WTC11 (cell line): ENCODE data around the gene ZNF680.

Experiments
- ATF3 ChIP-seq: sonication (generic); formaldehyde crosslinking; conservative IDR thresholded peaks from 2 replicates; pipeline ENCODE4 v1.8.1; 2022; ENCODE audit warnings: mild to moderate bottlenecking, missing genetic modification reagents
- CREB1 ChIP-seq: sonication (generic); formaldehyde crosslinking; IDR thresholded peaks from 2 replicates; pipeline ENCODE4 v1.8.0; 2023; ENCODE audit warnings: mild to moderate bottlenecking, missing genetic modification reagents
- CTCF ChIP-seq: fragments of 200-600 bp; IDR thresholded peaks from 2 replicates; pipeline ENCODE4 v1.8.0; 2022; ENCODE audit warnings: antibody characterized with exemption
- MAX ChIP-seq: sonication (generic); formaldehyde crosslinking; IDR thresholded peaks from 2 replicates; pipeline ENCODE4 v1.8.0; 2022; ENCODE audit warnings: mild to moderate bottlenecking, missing genetic modification reagents
- PRRX2 ChIP-seq: fragments of 250-450 bp; sonication (Bioruptor Pico); IDR thresholded peaks from 2 replicates; pipeline ENCODE4 v1.8.0; 2021; ENCODE audit warnings: mild to moderate bottlenecking
- TP53 ChIP-seq: sonication (generic); formaldehyde crosslinking; IDR thresholded peaks from 2 replicates; pipeline ENCODE4 v1.8.1; 2023; ENCODE audit warnings: mild to moderate bottlenecking, missing genetic modification reagents

GRCh38 chr7:64504581-64505120 is 58.2 kb downstream of the ZNF680 start:
- TF ChIP-seq CTCF, result no peak
- TF ChIP-seq PRRX2, result no peak
- TF ChIP-seq CREB1, result no peak
- TF ChIP-seq MAX (CRISPR knock-in tag), result no peak
- no peak for TF ChIP-seq ATF3 (CRISPR knock-in tag)
- TF ChIP-seq TP53 (CRISPR knock-in tag), result no peak
